ENCODE measurements around the gene RYR2.

GRCh38 chr1:237035759-237036158 is 6.2 kb upstream of the RYR2 start:
- TF ChIP-seq TCF7L2 (IDR thresholded peaks at IDR 0.05; ENCODE audit: low read depth, low read length): no peak
- no peak for TF ChIP-seq CTCF (IDR thresholded peaks at IDR 0.05 in 2 of 3, conservative IDR thresholded peaks at IDR 0.05 in 1 of 3; ENCODE audit: insufficient read depth in 2 of 3, low read depth in 1 of 3, low read length in 3 of 3)
- TF ChIP-seq WHSC1 (IDR thresholded peaks at IDR 0.05; ENCODE audit: low read length): no peak
- no peak for TF ChIP-seq TFAM (CRISPR knock-in tag; conservative IDR thresholded peaks at IDR 0.05)
- no peak for TF ChIP-seq YY1 (IDR thresholded peaks at IDR 0.05; ENCODE audit: borderline replicate concordance in 1 of 3, control insufficient read depth in 1 of 3, extremely low read depth in 1 of 3, insufficient read depth in 3 of 3, insufficient read length in 1 of 3, insufficient replicate concordance in 2 of 3, low read depth in 1 of 3, low read length in 2 of 3)
- no peak for TF ChIP-seq POLR2G (IDR thresholded peaks at IDR 0.05; ENCODE audit: low read depth, low read length)
- no peak for TF ChIP-seq EP300 (IDR thresholded peaks at IDR 0.05; ENCODE audit: low read length)
- no peak for TF ChIP-seq FIP1L1 (IDR thresholded peaks at IDR 0.05; ENCODE audit: low read depth, low read length, poor library complexity, severe bottlenecking)
- no peak for TF ChIP-seq KDM1A (IDR thresholded peaks at IDR 0.05)
- no peak for TF ChIP-seq ARID3B (CRISPR knock-in tag; IDR thresholded peaks at IDR 0.05; ENCODE audit: borderline replicate concordance)
